ENCODE results near the gene PAFAH2.

DNA sequence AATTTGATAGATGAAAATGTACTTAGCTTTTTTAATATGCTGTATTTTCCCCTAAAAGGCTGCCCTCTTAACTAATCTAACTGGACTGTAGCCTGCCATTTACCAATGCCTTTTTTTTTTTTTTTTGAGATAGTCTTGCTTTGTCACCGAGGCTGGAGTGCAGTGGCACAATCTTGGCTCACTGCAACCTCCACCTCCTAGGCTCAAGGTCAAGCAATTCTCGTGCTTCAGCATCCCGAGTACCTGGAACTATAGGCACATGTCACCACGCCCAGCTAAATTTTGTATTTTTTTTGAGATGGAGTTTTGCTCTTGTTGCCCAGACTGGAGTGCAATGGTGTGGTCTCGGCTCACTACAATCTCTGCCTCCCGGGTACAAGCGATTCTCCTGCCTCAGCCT, 18.7 kb downstream of the PAFAH2 start:
- TF ChIP-seq CTCF (IDR thresholded peaks at IDR 0.05; ENCODE audit: insufficient read depth, low read length, poor library complexity, severe bottlenecking) (no peak), EZH2phosphoT487 (conservative IDR thresholded peaks at IDR 0.05; ENCODE audit: low read length) (no peak)
